PC-3 (cell line): Measurements from ENCODE around the gene MAP2K4. TPM values are rescaled to one million over a fixed set of nuclear protein-coding genes. Genes with fewer than 3 reads are reported as not detected.
A peak's percentile ranks its signal among the peaks of the same experiment; 100 is the strongest.

ENCODE experiments used
- ATAC-seq: fragments of 200-7000 bp; cut with Tn5 transposase; 2 replicates; pipeline ENCODE4 v1.9.1; 2020; ENCODE audit warnings: mild to moderate bottlenecking, moderate library complexity
- BruUV-seq: library from RNA; stranded (reverse); fragments of 400-500 nt; replicated peaks from 2 replicates; lab custom pipeline; 2021; lab: Mats Ljungman, UMichigan
- CTCF ChIA-PET: fragments of 300-600 bp; sonication (Branson Sonifier 250); formaldehyde crosslinking; loops from one replicate; lab custom pipeline; 2022; ENCODE audit warnings: antibody characterized with exemption; lab: Charles Lee
- POLR2A ChIA-PET: fragments of 300-600 bp; sonication (Branson Sonifier 250); formaldehyde crosslinking; loops from one replicate; lab custom pipeline; 2022; ENCODE audit warnings: antibody characterized with exemption; ENCODE audit not compliant: unreplicated experiment; lab: Charles Lee
- DNase-seq: peaks from one replicate; pipeline ENCODE4 v3.0.0-alpha.2; 2015
- H2AFZ ChIP-seq: fragments of 300-600 bp; sonication (generic); 2 replicates; pipeline ENCODE4 v1.6.0; 2016; ENCODE audit warnings: antibody characterized with exemption, low read length
- H3F3A ChIP-seq: fragments of 300-600 bp; sonication (generic); one replicate; pipeline ENCODE4 v1.6.0; 2017; ENCODE audit warnings: antibody characterized with exemption, low read length, control low read depth, mild to moderate bottlenecking; ENCODE audit not compliant: unreplicated experiment
- H3K27ac ChIP-seq: fragments of 300-600 bp; sonication (generic); 2 replicates; pipeline ENCODE4 v1.5.1; 2016; ENCODE audit warnings: mild to moderate bottlenecking, low read length
- H3K27me3 ChIP-seq: fragments of 300-600 bp; sonication (generic); 2 replicates; pipeline ENCODE4 v1.6.1; 2016; ENCODE audit warnings: low read length, mixed read lengths
- H3K36me3 ChIP-seq: fragments of 300-600 bp; sonication (generic); 2 replicates; pipeline ENCODE4 v1.6.1; 2016; ENCODE audit warnings: low read depth, mixed run types, low read length, mixed read lengths
- H3K4me1 ChIP-seq: fragments of 300-600 bp; sonication (generic); 2 replicates; pipeline ENCODE4 v1.5.1; 2016; ENCODE audit warnings: low read length; ENCODE audit not compliant: insufficient read depth
- H3K4me2 ChIP-seq: fragments of 300-600 bp; sonication (generic); 2 replicates; pipeline ENCODE4 v1.6.0; 2016; ENCODE audit warnings: low read length
- H3K4me3 ChIP-seq: fragments of 300-600 bp; sonication (generic); 2 replicates; pipeline ENCODE4 v1.5.1; 2016; ENCODE audit warnings: mild to moderate bottlenecking, low read length, mixed read lengths
- H3K79me2 ChIP-seq: fragments of 300-600 bp; sonication (generic); 2 replicates; pipeline ENCODE4 v1.6.1; 2017; ENCODE audit warnings: low read length, mixed read lengths
- H3K9ac ChIP-seq: fragments of 300-600 bp; sonication (generic); 2 replicates; pipeline ENCODE4 v1.6.0; 2016; ENCODE audit warnings: mild to moderate bottlenecking, low read length
- H3K9me2 ChIP-seq: fragments of 300-600 bp; sonication (generic); replicated peaks from 2 replicates; pipeline ENCODE4 v1.6.1; 2016; ENCODE audit warnings: mixed run types, low read length, mixed read lengths
- H3K9me3 ChIP-seq: fragments of 300-600 bp; sonication (generic); 2 replicates; pipeline ENCODE4 v1.6.1; 2016; ENCODE audit warnings: low read length, mixed read lengths
- H4K20me1 ChIP-seq: fragments of 300-600 bp; sonication (generic); 2 replicates; pipeline ENCODE4 v1.6.1; 2016; ENCODE audit warnings: low read length, mixed read lengths
- EZH2 ChIP-seq: fragments of 300-600 bp; sonication (generic); IDR thresholded peaks from one replicate; pipeline ENCODE4 v1.6.1; 2017; ENCODE audit warnings: antibody characterized with exemption, mild to moderate bottlenecking, low read length; ENCODE audit not compliant: unreplicated experiment
- EZH2phosphoT487 ChIP-seq: fragments of 300-600 bp; sonication (generic); IDR thresholded peaks from 2 replicates; pipeline ENCODE4 v1.6.1; 2018; ENCODE audit warnings: mild to moderate bottlenecking, antibody characterized with exemption, low read length, borderline replicate concordance
- intact Hi-C: fragments of 100-400 bp; cut with micrococcal nuclease; formaldehyde crosslinking; loops from 2 replicates; pipeline ENCODE4 v1.9.0; 2023
- total RNA-seq: library from RNA; depleted of rRNA; stranded (reverse); fragments of >200 nt; gene quantifications from 2 replicates; pipeline ENCODE4 v1.2.3, GENCODE V29; 2014
- TF ChIP-seq, protein P1 (sequence below): fragments of 300-600 bp; sonication (generic); conservative IDR thresholded peaks from 2 replicates; pipeline ENCODE4 v1.5.1; 2017; ENCODE audit warnings: antibody characterized with exemption, low read depth, mild to moderate bottlenecking, low read length

The MAP2K4 gene
- total RNA-seq, 1 experiment from 2014 or later: 35.5 TPM

DNA sequence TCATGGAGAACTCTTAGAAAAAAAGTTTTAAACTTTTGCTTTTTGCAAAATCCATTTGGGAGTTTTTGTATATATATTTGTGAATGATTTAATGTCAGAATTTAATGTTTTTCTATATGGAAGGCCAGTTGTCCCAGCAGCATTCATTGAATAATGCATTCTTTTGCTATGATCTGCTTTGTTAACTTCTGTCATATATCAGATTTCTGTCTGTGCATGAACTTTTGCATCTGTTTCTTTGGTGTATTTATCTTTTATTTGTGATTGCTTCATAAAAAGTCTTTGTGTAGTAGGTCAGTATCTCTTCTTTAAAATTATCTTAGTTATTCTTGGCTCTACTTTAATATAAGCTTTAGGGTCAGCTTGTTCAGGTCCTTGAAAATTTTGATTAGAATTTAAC is 84.2 kb downstream of the MAP2K4 start:
- Histone ChIP-seq H3K4me1 (peaks cover 18% of the 10 kb centered on the region), H3K79me2 (peaks cover 12% of the 10 kb centered on the region; the same call in 1 of the 2 replicates), H3K9me3 (no peaks in the 10 kb centered on the region), H3K27me3 (no peaks in the 10 kb centered on the region), H3K36me3 (no peaks in the 10 kb centered on the region), H3K4me2 (no peak overlapping the region), H3K4me3 (no peak overlapping the region), H3F3A (no peaks in the 10 kb centered on the region), H2AFZ (no peak overlapping the region), H3K9me2 (no peaks in the 10 kb centered on the region), H3K27ac (no peak overlapping the region), H4K20me1 (no peaks in the 10 kb centered on the region), H3K9ac (no peak overlapping the region)
- BruUV-seq: no TSS peak
- ChIA-PET POLR2A (no interaction called here), CTCF (no interaction called here)
- TF ChIP-seq EZH2 (no peak), EZH2phosphoT487 (no peak)
- TF ChIP-seq, protein P1, sequence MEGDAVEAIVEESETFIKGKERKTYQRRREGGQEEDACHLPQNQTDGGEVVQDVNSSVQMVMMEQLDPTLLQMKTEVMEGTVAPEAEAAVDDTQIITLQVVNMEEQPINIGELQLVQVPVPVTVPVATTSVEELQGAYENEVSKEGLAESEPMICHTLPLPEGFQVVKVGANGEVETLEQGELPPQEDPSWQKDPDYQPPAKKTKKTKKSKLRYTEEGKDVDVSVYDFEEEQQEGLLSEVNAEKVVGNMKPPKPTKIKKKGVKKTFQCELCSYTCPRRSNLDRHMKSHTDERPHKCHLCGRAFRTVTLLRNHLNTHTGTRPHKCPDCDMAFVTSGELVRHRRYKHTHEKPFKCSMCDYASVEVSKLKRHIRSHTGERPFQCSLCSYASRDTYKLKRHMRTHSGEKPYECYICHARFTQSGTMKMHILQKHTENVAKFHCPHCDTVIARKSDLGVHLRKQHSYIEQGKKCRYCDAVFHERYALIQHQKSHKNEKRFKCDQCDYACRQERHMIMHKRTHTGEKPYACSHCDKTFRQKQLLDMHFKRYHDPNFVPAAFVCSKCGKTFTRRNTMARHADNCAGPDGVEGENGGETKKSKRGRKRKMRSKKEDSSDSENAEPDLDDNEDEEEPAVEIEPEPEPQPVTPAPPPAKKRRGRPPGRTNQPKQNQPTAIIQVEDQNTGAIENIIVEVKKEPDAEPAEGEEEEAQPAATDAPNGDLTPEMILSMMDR: no peak
- intact Hi-C loops: loop anchor here (10.0 kb wide), 1 partner anchor 70 kb away; no protein-coding TSS in a partner anchor
- DNase-seq: no peak
- no peak for ATAC-seq

DNA sequence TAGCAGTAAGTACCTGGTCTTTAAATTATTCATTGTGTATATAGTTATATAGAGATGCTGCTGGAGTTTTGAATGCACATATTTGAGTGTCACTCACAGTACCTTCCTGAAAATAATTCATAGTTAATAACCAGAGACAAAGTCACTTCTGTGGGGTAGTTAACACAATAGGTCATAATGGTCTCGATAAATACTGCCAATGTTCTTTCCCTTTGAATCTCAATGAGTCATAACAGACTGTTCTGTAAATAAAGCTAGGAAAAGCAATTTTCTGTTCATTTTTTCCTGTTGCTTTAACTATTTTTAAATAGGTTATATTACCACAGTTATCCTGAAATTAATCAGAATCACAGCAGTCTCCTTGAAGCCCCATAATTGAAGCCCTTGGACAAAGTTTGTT is 87.2 kb downstream of the MAP2K4 start:
- intact Hi-C loops: loop anchor here (10.0 kb wide), 1 partner anchor 73 kb away; no protein-coding TSS in a partner anchor
- Histone ChIP-seq H4K20me1 (no peaks in the 10 kb centered on the region), H3K36me3 (peaks cover 5% of the 10 kb centered on the region; the same call in 1 of the 2 replicates), H2AFZ (no peak overlapping the region), H3K79me2 (peaks cover 5% of the 10 kb centered on the region; the same call in 1 of the 2 replicates), H3K4me2 (peak overlapping the region; percentile 2; the same call in 1 of the 2 replicates), H3K9me3 (no peaks in the 10 kb centered on the region), H3K4me3 (no peak overlapping the region), H3K27ac (no peak overlapping the region), H3K9ac (no peak overlapping the region), H3F3A (no peaks in the 10 kb centered on the region), H3K4me1 (peaks cover 18% of the 10 kb centered on the region), H3K27me3 (no peaks in the 10 kb centered on the region), H3K9me2 (no peaks in the 10 kb centered on the region)
- DNase-seq: peak; percentile 51
- BruUV-seq: no TSS peak
- POLR2A ChIA-PET: no interaction called here
- CTCF ChIA-PET: no interaction called here
- TF ChIP-seq, protein P1: no peak
- no peak for TF ChIP-seq EZH2
- no peak for TF ChIP-seq EZH2phosphoT487
- ATAC-seq: peak; percentile 70

DNA sequence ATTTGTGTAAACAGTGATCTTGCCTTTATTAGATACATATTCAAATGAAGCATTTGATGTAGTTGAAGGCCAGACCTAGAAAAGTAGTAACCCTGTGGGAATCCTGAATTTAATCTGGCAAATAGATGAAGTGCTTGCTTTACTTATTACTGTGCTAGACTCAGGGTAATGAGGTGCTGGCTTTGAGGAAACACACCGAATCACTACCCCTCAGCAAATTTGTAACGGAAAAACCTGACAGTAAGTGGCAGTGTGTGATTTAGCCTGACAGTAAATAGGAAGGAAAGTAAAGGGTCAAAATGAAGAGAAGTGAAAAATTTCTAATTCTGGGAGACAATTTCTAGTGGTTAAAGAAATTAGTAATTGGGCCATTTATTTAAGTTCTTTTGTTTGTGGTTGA is 90.2 kb downstream of the MAP2K4 start:
- Histone ChIP-seq H4K20me1 (no peaks in the 10 kb centered on the region), H3F3A (no peaks in the 10 kb centered on the region), H3K27me3 (no peaks in the 10 kb centered on the region), H3K9ac (no peak overlapping the region), H3K27ac (no peak overlapping the region), H3K4me3 (no peak overlapping the region), H3K79me2 (no peaks in the 10 kb centered on the region; the same call in 1 of the 2 replicates), H3K36me3 (peaks cover 31% of the 10 kb centered on the region), H3K4me1 (peaks cover 31% of the 10 kb centered on the region), H2AFZ (no peak overlapping the region), H3K9me2 (no peaks in the 10 kb centered on the region), H3K9me3 (no peaks in the 10 kb centered on the region), H3K4me2 (no peak overlapping the region)
- ChIA-PET CTCF (no interaction called here), POLR2A (no interaction called here)
- no TSS peak for BruUV-seq
- no peak for ATAC-seq
- DNase-seq: no peak
- no peak for TF ChIP-seq EZH2phosphoT487
- TF ChIP-seq, protein P1: no peak
- TF ChIP-seq EZH2: no peak
- intact Hi-C loops: no loop called here
